Keratinocyte (primary cell): ENCODE measurements around the gene NAA50. TPM values are rescaled to one million over a fixed set of nuclear protein-coding genes. Genes with fewer than 3 reads are reported as not detected.

Experiments
- DNase-seq: peaks from one replicate; pipeline ENCODE4 v3.0.0-alpha.2; 2011; ENCODE audit warnings: low read depth, missing footprints, low spot score
- FAIRE-seq: peaks from 2 replicates; lab custom pipeline; 2011; peaks lifted over from hg19 to GRCh38; lab: Jason Lieb, UNC
- H2AFZ ChIP-seq: 2 replicates; pipeline ENCODE4 v1.6.0; 2012; ENCODE audit warnings: low read length, control low read depth, inconsistent platforms; ENCODE audit not compliant: control insufficient read depth
- H3K27ac ChIP-seq: 2 replicates; pipeline ENCODE4 v1.5.1; 2011; ENCODE audit warnings: low read length; ENCODE audit not compliant: control insufficient read depth, insufficient read depth
- H3K27me3 ChIP-seq: 3 replicates; pipeline ENCODE4 v1.6.0; 2011; ENCODE audit warnings: low read length; ENCODE audit not compliant: control insufficient read depth, insufficient read depth; ENCODE audit errors: extremely low read depth
- H3K36me3 ChIP-seq, 2 experiments: 2 replicates in 1 of 2; 3 replicates in 1 of 2; pipeline ENCODE4 v1.5.1; 2011; ENCODE audit warnings: low read length in 2 of 2, mild to moderate bottlenecking in 1 of 2; ENCODE audit not compliant: control insufficient read depth in 2 of 2, insufficient read depth in 2 of 2; ENCODE audit errors: extremely low read depth in 1 of 2
- H3K4me1 ChIP-seq: 3 replicates; pipeline ENCODE4 v1.5.1; 2011; ENCODE audit warnings: low read length; ENCODE audit not compliant: control insufficient read depth, insufficient read depth; ENCODE audit errors: extremely low read depth
- H3K4me2 ChIP-seq: 3 replicates; pipeline ENCODE4 v1.6.0; 2011; ENCODE audit warnings: low read depth, low read length; ENCODE audit not compliant: control insufficient read depth, insufficient read depth; ENCODE audit errors: extremely low read depth
- H3K4me3 ChIP-seq, 3 experiments: fragments of 200-600 bp in 1 of 3; sonication (generic) in 1 of 3; 2 replicates in 2 of 3; 3 replicates in 1 of 3; pipeline ENCODE4 v1.5.1; 2011 to 2016; ENCODE audit warnings: low read length in 3 of 3, mild to moderate bottlenecking in 3 of 3, control low read depth in 2 of 3, inconsistent platforms in 1 of 3, low read depth in 1 of 3, mixed read lengths in 1 of 3, mixed run types in 1 of 3, moderate library complexity in 1 of 3; ENCODE audit not compliant: control insufficient read depth in 2 of 3, insufficient read depth in 2 of 3; ENCODE audit errors: extremely low read depth in 1 of 3
- H3K79me2 ChIP-seq: 2 replicates; pipeline ENCODE4 v1.6.0; 2012; ENCODE audit warnings: low read length; ENCODE audit not compliant: control insufficient read depth, insufficient read depth
- H3K9ac ChIP-seq: 3 replicates; pipeline ENCODE4 v1.6.0; 2011; ENCODE audit warnings: low read length; ENCODE audit not compliant: control insufficient read depth, insufficient read depth; ENCODE audit errors: extremely low read depth
- H3K9me1 ChIP-seq: 3 replicates; pipeline ENCODE4 v1.6.0; 2011; ENCODE audit warnings: low read length; ENCODE audit not compliant: control insufficient read depth, insufficient read depth; ENCODE audit errors: extremely low read depth
- H3K9me3 ChIP-seq: 2 replicates; pipeline ENCODE4 v1.5.1; 2012; ENCODE audit warnings: low read depth, low read length; ENCODE audit not compliant: control insufficient read depth
- H4K20me1 ChIP-seq: 3 replicates; pipeline ENCODE4 v1.6.0; 2011; ENCODE audit warnings: low read length; ENCODE audit not compliant: control insufficient read depth, insufficient read depth; ENCODE audit errors: extremely low read depth
- EZH2 ChIP-seq: IDR thresholded peaks from one replicate; pipeline ENCODE4 v1.6.1; 2012; ENCODE audit warnings: inconsistent platforms, mild to moderate bottlenecking, low read length, moderate library complexity
- dilution Hi-C: fragments of 300-500 bp; cut with MboI; formaldehyde crosslinking; loops from one replicate; pipeline ENCODE4 v1.7.0; 2020; ENCODE audit warnings: low sequenced_read_pairs; ENCODE audit not compliant: extremely low pct_ligation_motif_present
- polyA plus RNA-seq, 5 experiments: library from polyadenylated mRNA; depleted of rRNA in 3 of 5; stranded (reverse) in 3 of 5; stranded (forward) in 1 of 5; unstranded in 1 of 5; fragments of >200 nt; gene quantifications; 1 replicate in 1 of 5; 2 replicates in 3 of 5; 3 replicates in 1 of 5; pipeline versions ENCODE4 v1.2.1 to v1.2.3, GENCODE V29; 2011 to 2012; ENCODE audit warnings: missing spikeins in 2 of 5, low read depth in 1 of 5, low replicate concordance in 1 of 5
- TF ChIP-seq, protein P1 (sequence below), 3 experiments: IDR thresholded peaks in 1 of 3; conservative IDR thresholded peaks in 1 of 3; optimal IDR thresholded peaks in 1 of 3; 2 replicates in 2 of 3; 3 replicates in 1 of 3; pipeline versions ENCODE3 to v1.5.1; 2011; ENCODE audit warnings: low read length in 3 of 3, mild to moderate bottlenecking in 3 of 3, moderate library complexity in 2 of 3, control low read depth in 1 of 3, inconsistent platforms in 1 of 3; ENCODE audit not compliant: insufficient read depth in 2 of 3; ENCODE audit errors: extremely low read depth in 1 of 3

NAA50 gene
- polyA plus RNA-seq, 1 donor (not counting 4 experiments of a cell fraction or from before 2014, with no cell fraction given): 128 TPM

DNA sequence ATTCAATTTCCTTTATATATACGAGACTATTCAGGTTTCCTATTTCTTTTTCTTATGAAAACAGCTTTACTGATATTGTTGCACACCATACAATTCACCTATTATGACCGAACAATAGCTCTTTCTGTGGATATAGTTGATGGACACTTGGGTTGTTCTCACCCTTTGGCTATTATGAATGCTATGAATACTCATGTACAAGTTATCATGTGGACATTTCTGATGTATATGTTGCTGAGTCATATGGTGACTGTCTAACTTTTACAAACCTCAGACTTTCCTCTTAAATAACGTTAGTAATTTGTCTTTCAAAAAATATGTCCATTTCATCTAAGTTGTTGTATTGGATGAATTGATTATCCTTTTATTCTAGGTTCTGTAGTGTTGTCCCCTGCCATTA is 33.9 kb downstream of the NAA50 start:
- FAIRE-seq: no peak
- TF ChIP-seq, protein P1, sequence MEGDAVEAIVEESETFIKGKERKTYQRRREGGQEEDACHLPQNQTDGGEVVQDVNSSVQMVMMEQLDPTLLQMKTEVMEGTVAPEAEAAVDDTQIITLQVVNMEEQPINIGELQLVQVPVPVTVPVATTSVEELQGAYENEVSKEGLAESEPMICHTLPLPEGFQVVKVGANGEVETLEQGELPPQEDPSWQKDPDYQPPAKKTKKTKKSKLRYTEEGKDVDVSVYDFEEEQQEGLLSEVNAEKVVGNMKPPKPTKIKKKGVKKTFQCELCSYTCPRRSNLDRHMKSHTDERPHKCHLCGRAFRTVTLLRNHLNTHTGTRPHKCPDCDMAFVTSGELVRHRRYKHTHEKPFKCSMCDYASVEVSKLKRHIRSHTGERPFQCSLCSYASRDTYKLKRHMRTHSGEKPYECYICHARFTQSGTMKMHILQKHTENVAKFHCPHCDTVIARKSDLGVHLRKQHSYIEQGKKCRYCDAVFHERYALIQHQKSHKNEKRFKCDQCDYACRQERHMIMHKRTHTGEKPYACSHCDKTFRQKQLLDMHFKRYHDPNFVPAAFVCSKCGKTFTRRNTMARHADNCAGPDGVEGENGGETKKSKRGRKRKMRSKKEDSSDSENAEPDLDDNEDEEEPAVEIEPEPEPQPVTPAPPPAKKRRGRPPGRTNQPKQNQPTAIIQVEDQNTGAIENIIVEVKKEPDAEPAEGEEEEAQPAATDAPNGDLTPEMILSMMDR (optimal IDR thresholded peaks at IDR 0.05 in 1 of 3, IDR thresholded peaks at IDR 0.05 in 1 of 3, conservative IDR thresholded peaks at IDR 0.05 in 1 of 3; ENCODE audit: extremely low read depth in 1 of 3, insufficient read depth in 2 of 3, low read length in 3 of 3): no peak
- TF ChIP-seq EZH2: no peak
- no peaks in the 10 kb centered on the region for H3K36me3 ChIP-seq
- H3K4me1 ChIP-seq: peaks cover 3% of the 10 kb centered on the region
- H3K27me3 ChIP-seq: no peaks in the 10 kb centered on the region
- no peaks in the 10 kb centered on the region for H4K20me1 ChIP-seq
- no peak overlapping the region for H3K4me2 ChIP-seq
- dilution Hi-C loops: no loop called here
- DNase-seq: no peak
- H3K4me3 ChIP-seq: no peak overlapping the region
- H3K9ac ChIP-seq: no peak overlapping the region
- H3K9me3 ChIP-seq: no peaks in the 10 kb centered on the region
- H3K27ac ChIP-seq: no peak overlapping the region
- H2AFZ ChIP-seq: peak overlapping the region; percentile 19
- no peaks in the 10 kb centered on the region for H3K9me1 ChIP-seq
- no peaks in the 10 kb centered on the region for H3K79me2 ChIP-seq

DNA sequence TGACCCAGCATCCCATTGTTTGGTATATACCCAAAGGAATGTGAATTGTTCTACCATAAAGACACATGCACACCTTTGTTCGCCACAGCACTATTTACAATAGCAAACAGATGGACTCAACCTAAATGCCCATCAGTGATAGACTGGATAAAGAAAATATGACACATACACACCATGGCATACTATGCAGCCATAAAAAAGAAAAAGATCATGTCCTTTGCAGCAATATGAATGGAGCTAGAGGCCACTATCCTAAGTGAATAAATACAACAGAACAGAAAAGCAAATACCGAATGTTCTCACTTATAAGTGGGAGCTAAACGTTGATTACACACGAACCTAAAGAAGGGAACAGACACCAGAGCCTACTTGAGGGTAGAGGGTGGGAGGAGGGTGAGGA is 38.2 kb downstream of the NAA50 start:
- H3K4me2 ChIP-seq: no peak overlapping the region
- no peaks in the 10 kb centered on the region for H4K20me1 ChIP-seq
- no peak for DNase-seq
- no peaks in the 10 kb centered on the region for H3K79me2 ChIP-seq
- H3K27me3 ChIP-seq: no peaks in the 10 kb centered on the region
- TF ChIP-seq, protein P1 (optimal IDR thresholded peaks at IDR 0.05 in 1 of 3, IDR thresholded peaks at IDR 0.05 in 1 of 3, conservative IDR thresholded peaks at IDR 0.05 in 1 of 3; ENCODE audit: extremely low read depth in 1 of 3, insufficient read depth in 2 of 3, low read length in 3 of 3): no peak
- no peak for TF ChIP-seq EZH2
- no peak overlapping the region for H3K9ac ChIP-seq
- no peaks in the 10 kb centered on the region for H3K36me3 ChIP-seq
- no peak overlapping the region for H2AFZ ChIP-seq
- H3K27ac ChIP-seq: no peak overlapping the region
- H3K9me3 ChIP-seq: no peaks in the 10 kb centered on the region
- dilution Hi-C loops: no loop called here
- FAIRE-seq: no peak
- peaks cover 3% of the 10 kb centered on the region for H3K4me1 ChIP-seq
- no peaks in the 10 kb centered on the region for H3K9me1 ChIP-seq
- no peak overlapping the region for H3K4me3 ChIP-seq
